Measurements from ENCODE around the gene HNRNPAB.
"Not testable (repeated sequence)": the region's sequence is repeated elsewhere in the genome, so short reads cannot be mapped to it uniquely, and the experiment has no call there.

The HNRNPAB gene

DNA sequence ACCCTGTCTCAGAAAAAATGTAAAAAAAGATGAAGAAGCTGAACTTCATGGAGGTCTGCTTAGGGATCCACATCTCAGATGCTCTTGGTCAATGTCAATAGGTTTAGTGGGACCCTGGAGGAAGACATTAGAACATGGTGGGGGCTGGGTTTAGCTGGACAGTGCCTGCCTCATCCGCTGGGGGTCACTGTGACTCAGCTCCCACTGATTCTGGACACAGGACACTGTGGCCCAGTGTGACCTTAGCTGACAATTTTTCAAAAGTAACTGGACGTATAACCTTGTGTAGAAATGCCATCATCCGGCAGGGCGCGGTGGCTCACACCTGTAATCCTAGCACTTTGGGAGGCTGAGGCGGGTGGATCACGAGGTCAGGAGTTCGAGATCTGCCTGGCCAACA is 7.3 kb upstream of the HNRNPAB start:
- no peak for DNase-seq (ENCODE audit: low spot score)

DNA sequence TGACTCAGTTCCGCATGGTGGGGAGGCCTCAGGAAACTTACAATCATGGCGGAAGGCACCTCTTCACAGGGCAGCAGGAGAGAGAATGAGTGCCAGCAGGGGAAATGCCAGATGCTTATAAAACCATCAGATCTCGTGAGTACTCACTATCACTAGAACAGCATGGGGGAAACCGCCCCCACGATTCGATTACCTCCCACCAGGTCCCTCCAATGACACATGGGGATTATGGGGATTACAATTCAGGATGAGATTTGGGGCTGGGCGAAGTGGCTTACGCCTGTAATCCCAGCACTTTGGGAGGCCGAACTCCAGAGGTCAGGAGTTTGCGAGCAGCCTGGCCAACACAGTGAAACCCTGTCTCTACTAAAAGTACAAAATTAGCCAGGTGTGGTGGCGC is 6.2 kb upstream of the HNRNPAB start:
- not testable (repeated sequence) for DNase-seq (ENCODE audit: low spot score)

DNA sequence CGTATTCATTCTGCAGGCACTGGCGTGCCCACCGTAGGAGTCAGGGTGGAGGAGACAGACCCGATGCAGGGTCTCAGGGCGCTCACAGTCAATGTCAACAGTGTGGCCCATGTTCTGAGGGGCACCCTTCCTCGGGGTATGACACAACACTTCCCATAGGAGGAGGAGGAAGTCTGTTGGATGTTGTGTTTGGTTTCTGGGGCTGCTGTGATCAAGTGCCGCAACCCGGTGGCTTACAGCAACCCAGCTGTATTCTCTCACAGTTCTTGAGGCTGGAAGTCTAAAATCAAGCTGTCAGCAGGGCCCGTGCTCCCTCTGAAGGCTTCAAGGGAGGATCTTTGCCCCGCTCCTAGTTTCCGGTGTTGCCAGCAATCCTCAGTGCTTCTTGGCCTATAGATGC is 5.6 kb upstream of the HNRNPAB start:
- DNase-seq (ENCODE audit: low spot score): no peak

DNA sequence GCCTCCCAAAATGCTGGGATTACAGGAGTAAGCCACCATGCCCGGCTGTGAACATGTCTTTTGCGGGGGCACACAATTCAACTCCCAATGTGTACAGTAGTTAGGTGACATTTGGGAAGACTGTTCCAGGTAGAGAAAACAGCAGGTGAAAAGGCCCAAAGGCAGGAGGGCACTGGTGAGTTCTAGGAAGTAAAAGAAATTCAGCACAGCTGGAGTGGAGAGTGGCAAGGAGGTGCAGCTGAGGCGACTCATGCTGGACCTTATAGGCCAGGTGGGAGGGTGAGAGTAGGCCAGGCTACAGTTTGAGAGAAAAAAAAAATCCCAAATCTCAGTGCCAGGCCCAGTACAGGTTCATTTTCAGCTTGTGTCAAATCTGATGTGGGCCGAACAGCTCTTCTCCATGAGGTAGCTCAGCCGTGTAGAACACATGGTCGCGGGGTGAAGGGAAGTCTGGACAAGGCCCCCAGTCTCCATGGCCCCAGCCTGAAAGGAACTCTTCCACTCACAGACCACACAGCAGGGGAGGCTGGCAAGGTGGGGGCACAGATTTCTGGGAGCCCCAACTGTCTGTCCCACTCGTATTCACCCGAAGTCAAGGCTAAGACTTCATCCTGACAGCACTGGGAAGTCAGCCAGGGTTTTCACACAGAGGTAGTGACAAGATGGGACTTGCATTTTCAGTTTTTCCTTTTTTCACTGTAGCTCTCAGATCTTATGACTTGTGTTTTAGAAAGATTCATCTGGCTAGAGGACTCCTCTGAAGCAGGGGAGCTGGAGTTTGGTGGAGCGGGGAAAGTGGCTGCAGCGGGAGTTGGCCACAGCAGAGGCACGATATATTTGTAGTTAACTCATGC is 4.5 kb upstream of the HNRNPAB start:
- DNase-seq (ENCODE audit: low spot score): no peak

DNA sequence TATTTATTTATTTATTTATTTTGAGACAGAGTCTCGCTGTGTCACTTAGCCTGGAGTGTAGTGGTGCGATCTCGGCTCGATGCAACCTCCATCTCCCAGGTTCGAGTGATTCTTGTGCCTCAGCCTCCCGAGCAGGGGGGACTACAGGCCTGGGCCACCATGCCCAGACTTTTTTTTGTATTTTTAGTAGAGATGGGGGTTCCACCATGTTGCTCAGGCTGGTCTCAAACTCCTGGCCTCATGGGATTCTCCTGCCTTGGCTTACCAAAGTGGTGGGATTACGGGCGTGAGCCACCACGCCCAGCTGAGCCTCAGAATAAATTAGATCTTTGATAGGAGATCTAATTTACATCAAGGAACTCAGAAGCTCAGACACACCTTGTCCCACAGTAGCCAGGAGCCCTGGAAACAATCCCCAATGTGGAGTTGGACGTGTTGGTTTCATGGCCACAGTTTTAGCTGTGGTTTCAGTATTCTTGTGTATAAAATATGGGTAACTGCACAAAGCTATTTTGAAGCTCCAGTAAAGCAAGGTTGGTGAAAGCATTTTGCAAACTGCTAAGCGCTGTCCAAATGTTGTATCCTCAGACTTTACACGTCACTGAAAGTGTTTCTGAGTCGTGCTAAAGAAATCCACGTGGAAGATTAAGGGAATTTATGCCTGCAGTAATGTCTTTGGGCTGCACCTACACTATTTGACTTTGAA is 3.0 kb upstream of the HNRNPAB start:
- DNase-seq (ENCODE audit: low spot score): no peak

DNA sequence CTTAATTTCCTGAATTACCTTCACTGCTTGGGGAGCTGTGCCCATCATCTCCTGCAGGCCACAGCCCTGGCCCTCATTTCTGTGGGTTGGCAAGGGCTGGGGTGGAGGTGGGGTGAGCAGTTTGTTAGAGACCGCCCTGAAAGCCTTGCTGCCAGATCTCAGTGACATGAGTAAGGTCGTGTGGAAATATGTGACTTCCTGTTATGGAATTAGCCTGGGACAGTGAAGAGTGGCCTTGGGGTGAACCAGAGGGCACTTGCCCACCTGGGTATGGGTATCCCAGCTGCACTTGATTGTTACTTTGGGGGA is 2.5 kb upstream of the HNRNPAB start:
- no peak for DNase-seq (ENCODE audit: low spot score)

DNA sequence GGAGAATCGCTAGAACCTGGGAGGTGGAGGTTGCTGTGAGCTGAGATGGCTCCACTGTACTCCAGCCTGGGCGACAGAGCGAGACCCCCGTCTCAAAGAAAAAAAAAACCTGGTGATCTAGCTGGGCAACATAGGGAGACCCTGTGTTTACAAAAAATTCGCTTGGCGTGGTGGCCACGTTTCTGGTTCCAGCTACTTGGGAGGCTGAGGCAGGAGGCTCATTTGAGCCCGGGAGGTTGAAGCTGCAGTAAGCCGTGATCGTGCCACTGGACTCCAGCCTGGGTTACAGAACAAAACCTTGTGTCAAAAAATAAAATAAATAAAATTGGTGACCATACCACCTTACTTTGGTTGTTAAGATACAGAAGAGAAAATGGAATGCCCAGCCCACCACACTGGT is 1.8 kb upstream of the HNRNPAB start:
- no peak for DNase-seq (ENCODE audit: low spot score)

DNA sequence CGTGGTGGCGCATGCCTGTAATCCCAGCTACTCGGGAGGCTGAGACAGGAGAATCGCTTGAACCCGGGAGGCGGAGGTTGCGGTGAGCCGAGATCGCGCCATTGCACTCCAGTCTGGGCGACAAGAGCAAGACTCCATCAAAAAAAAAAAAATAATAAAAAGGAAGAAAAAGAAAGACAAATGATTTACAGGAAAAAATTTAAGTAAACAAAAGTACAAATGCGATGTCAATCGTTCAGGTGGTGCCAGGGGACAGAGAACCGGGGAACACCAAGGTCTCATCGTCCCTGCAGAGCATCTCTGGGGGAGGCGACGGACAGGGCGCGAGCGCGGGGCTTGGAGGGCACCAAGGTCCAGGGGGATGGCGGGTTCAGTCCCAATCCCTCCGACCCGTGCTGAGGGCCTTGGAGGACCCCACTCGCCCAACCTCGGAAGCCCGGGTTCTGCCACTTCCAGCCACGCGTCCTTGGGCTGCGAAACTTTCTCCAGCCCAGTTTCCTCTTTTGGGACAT is 607 bp upstream of the HNRNPAB start:
- no peak for DNase-seq (ENCODE audit: low spot score)

DNA sequence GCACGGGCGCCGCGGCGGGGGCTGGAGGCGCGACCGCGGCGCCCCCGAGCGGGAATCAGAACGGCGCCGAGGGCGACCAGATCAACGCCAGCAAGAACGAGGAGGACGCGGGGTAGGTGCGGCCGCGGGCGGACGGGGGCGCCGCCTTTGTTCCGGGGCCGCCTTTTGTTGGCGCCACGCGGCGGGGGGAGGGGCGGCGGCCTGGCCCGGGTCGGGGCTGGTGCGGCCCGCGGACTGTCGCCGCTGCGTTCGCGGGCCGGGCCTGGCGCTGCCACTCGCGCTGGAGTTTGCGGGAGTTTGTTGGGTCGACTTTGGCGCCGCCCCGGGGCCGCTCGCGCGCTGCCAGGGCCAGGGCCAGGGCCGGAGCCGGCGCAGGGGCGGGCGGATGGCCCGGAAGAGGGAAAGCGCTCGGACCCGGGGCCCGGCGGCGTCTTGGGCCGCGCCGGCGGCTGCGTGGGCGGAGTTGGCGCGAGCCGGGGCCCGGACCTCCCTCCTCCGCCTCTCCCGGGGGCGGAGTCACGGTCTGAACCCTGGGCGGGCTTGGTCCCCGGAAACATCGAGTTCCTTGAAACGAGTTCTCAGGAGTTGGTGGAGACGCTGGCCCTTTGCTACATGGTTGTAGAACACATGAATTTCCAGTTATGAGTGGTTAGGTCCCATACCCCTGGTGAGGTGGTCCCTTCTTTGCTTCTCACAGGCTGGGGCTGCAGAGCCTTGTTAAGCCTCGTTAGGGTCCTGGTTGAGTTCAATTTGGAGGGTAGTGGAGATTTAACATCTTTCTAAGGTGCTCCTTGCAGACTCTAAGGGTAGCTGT is 809 bp downstream of the HNRNPAB start:
- DNase-seq (ENCODE audit: low spot score): peak; percentile 71

DNA sequence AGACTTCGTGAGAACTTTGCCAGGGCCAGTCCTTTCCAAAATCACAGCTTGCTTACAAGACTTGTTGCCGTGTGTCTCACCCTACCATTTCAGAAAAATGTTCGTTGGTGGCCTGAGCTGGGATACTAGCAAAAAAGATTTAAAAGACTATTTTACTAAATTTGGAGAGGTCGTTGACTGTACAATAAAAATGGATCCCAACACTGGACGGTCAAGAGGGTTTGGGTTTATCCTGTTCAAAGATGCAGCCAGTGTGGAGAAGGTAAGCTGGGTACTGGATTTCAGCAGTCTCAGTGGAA is 1.4 kb downstream of the HNRNPAB start:
- DNase-seq (ENCODE audit: low spot score): no peak

DNA sequence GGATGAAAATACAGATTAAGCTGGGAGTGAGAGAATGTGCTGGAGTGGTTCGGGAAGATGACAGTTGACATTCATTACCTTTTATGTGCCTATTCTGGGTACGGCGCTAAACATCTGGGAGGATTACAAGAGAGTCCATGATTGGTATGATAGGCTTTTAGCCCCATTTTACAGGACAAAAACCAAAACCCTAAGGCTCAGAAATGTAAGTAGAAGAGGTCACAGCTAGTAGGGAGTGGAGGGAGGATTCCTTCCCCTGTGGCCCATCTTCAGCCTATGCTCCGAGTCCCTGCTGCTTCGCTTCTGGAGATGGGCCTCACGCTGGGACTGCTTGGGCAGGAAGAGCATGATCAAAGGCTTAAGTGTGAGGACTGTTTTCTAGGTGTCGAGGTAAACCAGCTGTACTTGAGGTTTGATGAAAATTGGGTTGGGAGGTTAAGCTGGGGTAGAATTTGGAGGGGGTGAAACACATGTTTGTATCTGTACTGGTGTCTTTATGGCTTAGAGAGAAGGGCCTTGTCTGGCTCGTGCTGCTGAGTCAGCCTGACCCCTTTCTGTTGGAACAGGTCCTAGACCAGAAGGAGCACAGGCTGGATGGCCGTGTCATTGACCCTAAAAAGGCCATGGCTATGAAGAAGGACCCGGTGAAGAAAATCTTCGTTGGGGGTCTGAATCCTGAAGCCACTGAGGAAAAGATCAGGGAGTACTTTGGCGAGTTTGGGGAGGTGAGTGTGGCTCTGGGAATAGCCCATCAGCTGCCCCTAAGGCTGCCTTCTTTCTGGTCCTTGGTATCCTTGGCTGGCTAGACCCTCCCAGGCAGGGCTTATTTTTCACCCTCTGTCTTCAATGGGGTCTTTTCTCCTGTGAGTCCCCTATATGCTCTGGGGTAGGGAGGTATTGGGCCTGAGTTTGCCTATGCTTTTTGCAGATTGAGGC is 2.1 kb downstream of the HNRNPAB start:
- no peak for DNase-seq (ENCODE audit: low spot score)

DNA sequence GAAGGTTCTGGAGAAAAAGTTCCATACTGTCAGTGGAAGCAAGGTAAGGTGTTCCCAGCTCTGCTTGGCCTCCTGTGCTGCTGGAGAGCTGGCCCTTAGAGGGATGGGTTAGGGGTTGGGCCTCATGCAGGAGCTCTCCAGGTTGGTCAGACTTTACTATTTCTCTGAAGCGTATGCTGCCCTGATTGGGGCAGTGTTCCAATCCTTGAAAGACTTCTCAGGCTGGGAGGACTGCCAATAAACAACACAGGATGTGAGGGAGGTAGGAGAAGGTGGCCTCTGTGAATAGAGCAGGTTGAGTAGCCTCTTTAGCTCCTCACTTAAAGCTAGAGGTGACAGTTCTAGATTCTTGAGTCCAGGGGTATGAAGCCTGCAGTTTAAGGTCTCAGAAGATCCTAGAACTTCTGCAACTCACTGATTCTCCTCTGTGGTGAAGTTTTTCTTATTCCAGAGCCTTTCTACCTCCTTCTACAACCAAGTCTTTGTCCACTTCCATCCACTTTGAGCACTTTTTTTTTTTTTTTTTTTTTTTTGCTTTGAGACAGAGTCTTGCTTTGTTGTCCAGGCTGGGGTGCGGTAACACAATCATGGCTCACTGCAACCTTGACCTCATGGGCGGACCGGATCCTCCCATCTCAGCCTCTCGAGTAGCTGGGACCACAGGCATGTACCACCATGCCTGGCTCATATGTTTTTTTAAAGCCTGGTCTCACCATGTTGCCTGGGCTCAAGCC is 3.0 kb downstream of the HNRNPAB start:
- DNase-seq (ENCODE audit: low spot score): peak; percentile 54

DNA sequence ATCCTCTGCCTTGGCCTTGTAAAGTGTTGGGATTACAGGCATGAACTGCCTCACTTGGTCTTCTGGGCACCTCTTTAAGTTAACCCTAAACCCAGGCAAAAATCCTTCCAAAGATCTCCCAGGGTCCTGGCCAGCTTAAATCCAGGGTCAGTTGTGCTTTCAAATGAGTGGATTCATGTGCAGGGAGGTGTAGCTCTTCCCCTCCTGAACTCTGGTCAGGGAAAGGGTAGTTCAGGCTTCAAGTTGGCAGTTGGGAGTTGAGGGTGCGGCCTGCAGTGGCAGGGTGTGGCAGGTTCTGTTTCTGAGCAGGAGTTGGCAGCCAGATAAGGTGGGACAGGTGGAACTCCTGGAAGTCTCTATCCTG is 3.6 kb downstream of the HNRNPAB start:
- DNase-seq (ENCODE audit: low spot score): no peak

DNA sequence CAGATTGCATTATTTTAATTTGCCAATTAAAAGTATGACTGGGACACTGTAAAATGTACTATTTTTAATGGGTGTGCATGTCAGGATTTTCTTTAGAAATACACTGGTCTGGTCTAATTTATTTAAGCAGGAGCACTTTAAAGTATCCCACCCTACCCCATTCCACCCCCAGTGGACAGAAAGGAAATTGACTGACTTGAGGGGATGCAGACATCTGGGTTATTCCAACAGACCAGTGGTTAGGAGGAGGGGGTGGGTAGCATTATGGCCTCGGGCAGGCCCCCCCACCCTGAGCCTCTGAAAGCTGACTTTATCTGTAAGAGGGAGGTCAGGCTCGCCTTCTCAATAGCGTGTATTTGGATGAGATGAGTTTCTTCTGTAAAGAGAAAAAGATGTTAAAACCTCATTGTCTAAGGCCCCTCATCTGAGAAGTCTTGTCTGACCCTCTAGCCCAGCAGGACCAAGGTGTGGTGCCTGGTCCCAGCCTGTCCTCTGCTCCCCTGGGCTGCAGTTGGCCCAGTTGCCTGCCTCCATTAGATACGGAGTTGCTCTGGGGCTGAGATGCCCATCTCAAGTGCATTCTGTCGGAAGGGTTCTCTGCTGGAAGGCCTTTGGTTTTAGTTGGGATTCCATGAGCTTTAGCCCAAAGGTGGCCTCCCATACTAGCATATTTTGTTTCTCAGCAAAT is 4.4 kb downstream of the HNRNPAB start:
- no peak for DNase-seq (ENCODE audit: low spot score)

DNA sequence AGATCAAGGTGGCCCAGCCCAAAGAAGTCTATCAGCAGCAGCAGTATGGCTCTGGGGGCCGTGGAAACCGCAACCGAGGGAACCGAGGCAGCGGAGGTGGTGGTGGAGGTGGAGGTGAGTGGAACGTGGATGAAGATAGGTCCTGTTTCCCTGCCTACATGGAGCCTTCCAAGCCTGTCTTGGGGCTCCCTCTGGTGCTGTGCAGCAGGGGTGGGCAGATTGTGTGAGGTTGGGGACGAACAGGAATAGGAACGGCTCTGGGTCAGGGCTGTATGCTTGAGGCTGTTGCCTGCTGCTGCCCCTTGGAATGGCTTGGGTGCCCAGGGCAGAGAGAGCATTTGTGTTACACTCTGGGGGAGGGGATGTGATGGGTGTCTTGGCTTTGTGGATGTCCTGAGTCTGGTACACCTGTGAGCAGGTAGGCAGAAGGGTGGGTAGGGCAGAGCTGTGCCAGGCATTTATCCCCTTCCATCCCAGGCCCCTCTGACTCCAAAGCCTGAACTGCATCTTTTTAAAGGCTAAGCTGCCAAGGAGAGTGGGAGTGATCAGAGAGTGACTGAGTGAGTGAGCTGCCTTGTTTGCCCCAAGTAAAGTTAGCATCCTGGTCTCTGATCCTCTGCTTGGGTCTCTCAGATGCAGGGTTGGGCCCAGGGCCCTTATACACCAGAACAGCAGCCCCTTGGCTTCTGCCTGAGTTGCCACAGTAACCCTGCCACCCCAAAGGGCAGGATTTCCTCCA is 5.2 kb downstream of the HNRNPAB start:
- no peak for DNase-seq (ENCODE audit: low spot score)

DNA sequence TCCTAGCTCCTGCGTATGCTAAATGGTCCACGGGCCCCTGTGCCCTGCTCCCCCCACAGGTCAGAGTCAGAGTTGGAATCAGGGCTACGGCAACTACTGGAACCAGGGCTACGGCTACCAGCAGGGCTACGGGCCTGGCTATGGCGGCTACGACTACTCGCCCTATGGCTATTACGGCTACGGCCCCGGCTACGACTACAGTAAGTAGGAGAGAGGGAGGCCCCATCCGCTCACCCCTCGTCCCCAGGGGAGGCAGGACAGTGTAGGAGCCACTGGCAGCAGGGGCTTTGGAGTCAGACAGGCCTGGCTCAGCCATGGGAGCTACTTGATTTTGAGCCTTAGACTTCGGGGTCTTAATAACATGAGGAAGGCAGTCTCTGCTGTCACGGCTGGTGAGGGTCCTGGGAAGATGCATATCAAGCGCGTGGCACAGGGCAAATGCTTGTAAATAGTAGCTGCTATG is 5.8 kb downstream of the HNRNPAB start:
- no peak for DNase-seq (ENCODE audit: low spot score)

DNA sequence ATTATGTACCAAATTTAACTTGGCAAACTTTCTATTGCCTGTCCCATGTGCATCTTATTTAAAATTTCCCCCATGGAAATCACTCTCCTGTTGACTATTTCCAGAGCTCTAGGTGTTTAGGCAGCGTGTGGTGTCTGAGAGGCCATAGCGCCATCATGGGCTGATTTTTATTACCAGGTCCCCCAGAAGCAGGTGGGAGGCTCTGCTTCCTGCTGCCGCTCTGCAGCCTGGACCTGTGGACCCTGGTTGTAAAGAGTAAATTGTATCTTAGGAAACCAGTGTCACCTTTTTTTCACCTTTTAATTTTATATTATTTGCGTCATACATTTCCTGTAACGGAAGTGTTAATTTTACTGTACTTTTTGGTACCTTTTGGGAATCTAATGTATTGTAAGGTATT is 6.4 kb downstream of the HNRNPAB start:
- DNase-seq (ENCODE audit: low spot score): no peak

DNA sequence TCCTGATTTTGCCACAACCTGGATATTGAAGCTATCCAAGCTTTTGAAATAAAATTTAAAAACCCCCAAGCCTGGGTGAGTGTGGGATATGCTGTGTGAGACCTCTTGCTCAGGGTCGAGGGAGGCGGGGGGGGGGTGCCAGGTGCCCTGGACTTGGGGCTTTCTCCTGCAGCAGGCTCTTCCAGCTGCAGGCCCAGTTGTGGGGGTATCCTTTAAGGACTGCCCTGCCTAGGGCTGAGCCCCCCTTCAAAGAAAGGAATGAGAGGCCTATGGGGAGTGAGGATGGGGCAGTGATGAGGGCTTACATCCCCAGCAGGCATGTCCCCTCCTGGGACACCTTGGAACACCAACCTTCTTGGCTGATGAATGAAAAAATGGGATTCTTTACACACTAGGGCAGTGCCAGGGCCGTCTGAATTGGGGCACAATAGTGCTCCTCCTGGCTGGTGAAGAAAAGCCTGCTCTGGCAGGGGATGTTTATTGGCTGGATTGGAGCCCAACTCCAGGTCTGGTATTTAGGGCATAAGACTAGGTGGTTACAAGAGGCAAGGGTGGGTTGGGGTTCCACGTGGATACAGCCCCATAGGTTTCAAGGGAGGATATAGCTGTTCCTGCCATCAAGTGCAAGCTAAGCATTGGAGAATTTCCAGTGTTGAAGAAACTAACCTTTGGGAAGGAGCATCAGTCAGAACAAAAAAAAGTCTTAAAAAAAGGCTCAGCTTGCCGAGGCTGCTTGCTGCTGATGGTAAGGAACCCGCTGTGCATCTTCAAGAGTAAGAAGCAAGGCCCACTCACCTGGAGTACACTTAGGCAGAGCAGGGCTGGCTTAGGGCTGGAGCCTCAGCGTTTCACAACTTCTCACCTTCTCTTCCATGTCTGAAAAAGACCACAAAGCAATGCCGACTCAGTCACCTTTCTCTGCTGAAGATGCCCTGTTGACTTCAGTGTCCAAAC is 7.0 kb downstream of the HNRNPAB start:
- no peak for DNase-seq (ENCODE audit: low spot score)
